Measurements from ENCODE around the gene ERO1B.

DNA sequence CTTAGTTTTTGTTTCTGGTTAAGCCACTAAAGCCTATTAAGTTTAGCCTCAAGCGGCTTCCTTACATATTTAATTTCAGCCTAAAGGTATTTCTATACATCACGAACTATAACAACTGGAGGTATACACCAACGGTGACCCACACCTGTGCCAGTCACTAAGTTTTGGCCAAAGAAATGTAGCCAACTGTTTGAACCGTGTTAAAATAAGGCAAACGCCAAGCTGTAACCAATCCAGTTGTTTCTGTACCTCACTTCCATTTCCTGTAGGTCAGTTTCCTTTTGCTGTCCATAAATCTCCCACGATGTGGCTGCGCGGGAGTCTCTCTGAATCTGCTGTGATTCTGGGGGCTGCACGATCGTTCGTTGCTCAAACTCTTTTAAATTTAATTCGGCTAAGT lies 5.6 kb upstream of the ERO1B start:
- no peak for TF ChIP-seq EZH2 (IDR thresholded peaks at IDR 0.05; ENCODE audit: borderline replicate concordance, low read length)
- TF ChIP-seq, protein P1, sequence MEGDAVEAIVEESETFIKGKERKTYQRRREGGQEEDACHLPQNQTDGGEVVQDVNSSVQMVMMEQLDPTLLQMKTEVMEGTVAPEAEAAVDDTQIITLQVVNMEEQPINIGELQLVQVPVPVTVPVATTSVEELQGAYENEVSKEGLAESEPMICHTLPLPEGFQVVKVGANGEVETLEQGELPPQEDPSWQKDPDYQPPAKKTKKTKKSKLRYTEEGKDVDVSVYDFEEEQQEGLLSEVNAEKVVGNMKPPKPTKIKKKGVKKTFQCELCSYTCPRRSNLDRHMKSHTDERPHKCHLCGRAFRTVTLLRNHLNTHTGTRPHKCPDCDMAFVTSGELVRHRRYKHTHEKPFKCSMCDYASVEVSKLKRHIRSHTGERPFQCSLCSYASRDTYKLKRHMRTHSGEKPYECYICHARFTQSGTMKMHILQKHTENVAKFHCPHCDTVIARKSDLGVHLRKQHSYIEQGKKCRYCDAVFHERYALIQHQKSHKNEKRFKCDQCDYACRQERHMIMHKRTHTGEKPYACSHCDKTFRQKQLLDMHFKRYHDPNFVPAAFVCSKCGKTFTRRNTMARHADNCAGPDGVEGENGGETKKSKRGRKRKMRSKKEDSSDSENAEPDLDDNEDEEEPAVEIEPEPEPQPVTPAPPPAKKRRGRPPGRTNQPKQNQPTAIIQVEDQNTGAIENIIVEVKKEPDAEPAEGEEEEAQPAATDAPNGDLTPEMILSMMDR (IDR thresholded peaks at IDR 0.05; ENCODE audit: low read length) = no peak

All from OCI-LY1 (cell line).